ENCODE results near the gene RDH5. TPM values are rescaled to one million over a fixed set of nuclear protein-coding genes. Genes with fewer than 3 reads are reported as not detected.

The RDH5 gene
- total RNA-seq, 1 experiment from 2014 or later = 5.8 TPM

DNA sequence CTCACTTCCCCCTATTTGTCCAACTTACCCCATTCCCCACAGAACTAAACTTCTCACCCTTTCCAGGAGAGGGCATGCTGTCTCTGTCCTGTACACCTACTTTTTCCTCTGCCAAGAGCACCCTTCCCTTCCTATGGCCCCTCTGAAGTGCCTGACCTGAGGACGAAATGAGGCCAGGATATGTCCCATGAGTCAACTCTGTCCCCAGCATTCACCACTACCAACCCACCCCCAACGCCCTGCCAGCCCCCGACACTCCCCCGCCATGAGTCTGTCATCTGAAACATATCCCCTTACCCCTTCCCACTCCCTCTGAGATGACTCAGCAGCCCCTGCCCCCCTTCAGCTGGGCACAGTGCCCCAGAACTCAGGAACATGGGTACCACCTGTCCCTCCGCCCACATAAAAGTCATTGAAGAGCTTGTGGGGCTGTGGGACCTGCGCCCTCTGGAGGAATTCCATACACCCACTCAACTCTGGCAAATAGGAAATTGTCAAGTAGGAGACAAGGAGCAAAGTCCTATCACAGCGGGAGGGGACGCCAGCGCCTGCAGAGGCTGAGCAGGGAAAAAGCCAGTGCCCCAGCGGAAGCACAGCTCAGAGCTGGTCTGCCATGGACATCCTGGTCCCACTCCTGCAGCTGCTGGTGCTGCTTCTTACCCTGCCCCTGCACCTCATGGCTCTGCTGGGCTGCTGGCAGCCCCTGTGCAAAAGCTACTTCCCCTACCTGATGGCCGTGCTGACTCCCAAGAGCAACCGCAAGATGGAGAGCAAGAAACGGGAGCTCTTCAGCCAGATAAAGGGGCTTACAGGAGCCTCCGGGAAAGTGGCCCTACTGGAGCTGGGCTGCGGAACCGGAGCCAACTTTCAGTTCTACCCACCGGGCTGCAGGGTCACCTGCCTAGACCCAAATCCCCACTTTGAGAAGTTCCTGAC is 38.8 kb upstream of the RDH5 start:
- Mint-ChIP-seq H3K9me3 (no peaks in the 10 kb centered on the region), H3K36me3 (no peaks in the 10 kb centered on the region), H3K27me3 (ENCODE audit: low read depth) (peaks cover 2% of the 10 kb centered on the region), H3K4me1 (peaks cover 14% of the 10 kb centered on the region), H3K4me3 (peak overlapping the region; percentile 70), H3K27ac (0 out of 2 replicates have a peak overlapping the region, but pooled peaks have one; percentile 25)
- CTCF ChIA-PET = interaction anchor here (0.5 to 4.7 kb wide), 31 partner anchors 8 to 314 kb away, joined by 3 to 66 read pairs (median 5); partner anchors contain the start of genes BLOC1S1, CD63, ITGA7 and RAB5B
- ATAC-seq = peak; percentile 89
- TF ChIP-seq GTF2I (CRISPR knock-in tag; conservative IDR thresholded peaks at IDR 0.05) (0 out of 2 replicates have a peak, but pooled peaks have one; percentile 8), NFE2L1 (CRISPR knock-in tag; IDR thresholded peaks at IDR 0.05) (no peak), GABPB1 (CRISPR knock-in tag; IDR thresholded peaks at IDR 0.05) (peak; percentile 31; the same call in 1 of the 2 replicates)
- POLR2A ChIA-PET = interaction anchor here (0.9 to 1.2 kb wide), 5 partner anchors 25 to 56 kb away, joined by 3 to 7 read pairs (median 3); partner anchors contain the start of gene CD63
- DNase-seq (ENCODE audit: low spot score) = peak; percentile 81

DNA sequence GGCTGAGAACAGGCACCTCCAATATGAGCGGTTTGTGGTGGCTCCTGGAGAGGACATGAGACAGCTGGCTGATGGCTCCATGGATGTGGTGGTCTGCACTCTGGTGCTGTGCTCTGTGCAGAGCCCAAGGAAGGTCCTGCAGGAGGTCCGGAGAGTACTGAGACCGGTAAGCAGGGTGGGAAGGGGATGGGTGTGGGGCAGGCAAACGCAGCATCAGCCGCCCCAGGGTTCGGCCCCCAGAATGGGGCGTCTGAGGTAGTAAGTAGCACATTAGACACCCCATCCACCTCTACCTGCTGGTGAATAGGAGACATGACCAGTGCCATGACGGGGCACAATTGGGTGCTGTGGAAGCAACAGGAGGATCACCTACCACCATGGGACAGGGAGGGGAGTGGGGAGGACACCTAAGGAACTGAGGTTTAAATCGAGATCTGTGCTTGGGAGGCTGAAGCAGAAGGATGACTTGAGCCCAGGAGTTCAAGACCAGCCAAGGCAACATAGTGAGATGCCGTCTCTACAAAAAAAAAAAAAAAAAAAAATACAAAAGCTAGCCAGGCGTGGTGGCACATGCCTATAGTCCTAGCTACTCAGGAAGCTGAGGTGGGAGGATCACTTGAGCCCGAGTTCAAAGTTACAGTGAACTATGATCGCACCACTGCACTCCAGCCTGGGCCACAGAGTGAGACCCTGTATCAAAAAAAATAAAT is 38.0 kb upstream of the RDH5 start:
- ATAC-seq = no peak
- Mint-ChIP-seq H3K4me3 (peak overlapping the region; percentile 70), H3K27ac (no peak overlapping the region), H3K27me3 (ENCODE audit: low read depth) (no peaks in the 10 kb centered on the region; the same call in 1 of the 2 replicates), H3K36me3 (peaks cover 3% of the 10 kb centered on the region; the same call in 1 of the 2 replicates), H3K4me1 (peaks cover 14% of the 10 kb centered on the region), H3K9me3 (no peaks in the 10 kb centered on the region)
- CTCF ChIA-PET = interaction anchor here (0.5 to 4.7 kb wide), 26 partner anchors 9 to 292 kb away, joined by 3 to 66 read pairs (median 5); partner anchors contain the start of genes CD63, ITGA7 and RAB5B
- POLR2A ChIA-PET = interaction anchor here (1.0 to 1.2 kb wide), 3 partner anchors 24 to 47 kb away, joined by 3 to 7 read pairs (median 5); partner anchors contain the start of gene CD63
- DNase-seq (ENCODE audit: low spot score) = no peak
- TF ChIP-seq, protein P1, sequence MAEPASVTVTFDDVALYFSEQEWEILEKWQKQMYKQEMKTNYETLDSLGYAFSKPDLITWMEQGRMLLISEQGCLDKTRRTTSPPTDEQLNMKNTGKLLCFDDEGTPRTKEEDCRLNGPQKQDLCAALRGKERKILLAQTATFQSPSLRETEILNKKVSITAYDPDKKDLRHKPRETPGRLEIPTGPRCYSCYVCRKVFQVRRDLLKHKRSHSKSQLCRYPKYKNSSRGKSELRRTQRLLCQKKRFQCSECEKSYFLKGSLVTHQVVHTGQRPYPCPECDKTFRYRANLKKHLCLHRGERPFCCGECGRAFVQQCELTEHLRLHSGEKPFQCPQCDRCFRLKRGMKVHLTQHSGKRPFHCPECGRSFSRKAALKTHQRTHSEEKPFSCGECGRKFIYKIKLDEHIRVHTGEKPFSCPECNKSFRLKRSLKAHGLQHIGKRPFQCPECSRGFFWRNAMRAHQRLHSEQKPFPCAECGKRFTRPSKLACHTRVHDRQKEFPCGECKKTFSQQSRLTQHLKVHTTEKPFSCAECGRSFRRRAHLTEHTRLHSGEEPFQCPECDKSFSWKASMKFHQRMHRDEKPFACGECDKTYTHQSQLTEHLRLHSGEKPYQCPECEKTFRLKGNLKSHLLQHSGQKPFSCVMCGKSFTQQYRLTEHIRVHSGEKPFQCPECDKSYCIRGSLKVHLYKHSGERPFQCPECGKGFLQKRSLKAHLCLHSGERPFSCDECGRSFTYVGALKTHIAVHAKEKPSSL (CRISPR knock-in tag; conservative IDR thresholded peaks at IDR 0.05) = no peak
- TF ChIP-seq, protein P2, sequence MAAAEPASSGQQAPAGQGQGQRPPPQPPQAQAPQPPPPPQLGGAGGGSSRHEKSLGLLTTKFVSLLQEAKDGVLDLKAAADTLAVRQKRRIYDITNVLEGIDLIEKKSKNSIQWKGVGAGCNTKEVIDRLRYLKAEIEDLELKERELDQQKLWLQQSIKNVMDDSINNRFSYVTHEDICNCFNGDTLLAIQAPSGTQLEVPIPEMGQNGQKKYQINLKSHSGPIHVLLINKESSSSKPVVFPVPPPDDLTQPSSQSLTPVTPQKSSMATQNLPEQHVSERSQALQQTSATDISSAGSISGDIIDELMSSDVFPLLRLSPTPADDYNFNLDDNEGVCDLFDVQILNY (CRISPR knock-in tag; IDR thresholded peaks at IDR 0.05) = no peak
- TF ChIP-seq, protein P3, sequence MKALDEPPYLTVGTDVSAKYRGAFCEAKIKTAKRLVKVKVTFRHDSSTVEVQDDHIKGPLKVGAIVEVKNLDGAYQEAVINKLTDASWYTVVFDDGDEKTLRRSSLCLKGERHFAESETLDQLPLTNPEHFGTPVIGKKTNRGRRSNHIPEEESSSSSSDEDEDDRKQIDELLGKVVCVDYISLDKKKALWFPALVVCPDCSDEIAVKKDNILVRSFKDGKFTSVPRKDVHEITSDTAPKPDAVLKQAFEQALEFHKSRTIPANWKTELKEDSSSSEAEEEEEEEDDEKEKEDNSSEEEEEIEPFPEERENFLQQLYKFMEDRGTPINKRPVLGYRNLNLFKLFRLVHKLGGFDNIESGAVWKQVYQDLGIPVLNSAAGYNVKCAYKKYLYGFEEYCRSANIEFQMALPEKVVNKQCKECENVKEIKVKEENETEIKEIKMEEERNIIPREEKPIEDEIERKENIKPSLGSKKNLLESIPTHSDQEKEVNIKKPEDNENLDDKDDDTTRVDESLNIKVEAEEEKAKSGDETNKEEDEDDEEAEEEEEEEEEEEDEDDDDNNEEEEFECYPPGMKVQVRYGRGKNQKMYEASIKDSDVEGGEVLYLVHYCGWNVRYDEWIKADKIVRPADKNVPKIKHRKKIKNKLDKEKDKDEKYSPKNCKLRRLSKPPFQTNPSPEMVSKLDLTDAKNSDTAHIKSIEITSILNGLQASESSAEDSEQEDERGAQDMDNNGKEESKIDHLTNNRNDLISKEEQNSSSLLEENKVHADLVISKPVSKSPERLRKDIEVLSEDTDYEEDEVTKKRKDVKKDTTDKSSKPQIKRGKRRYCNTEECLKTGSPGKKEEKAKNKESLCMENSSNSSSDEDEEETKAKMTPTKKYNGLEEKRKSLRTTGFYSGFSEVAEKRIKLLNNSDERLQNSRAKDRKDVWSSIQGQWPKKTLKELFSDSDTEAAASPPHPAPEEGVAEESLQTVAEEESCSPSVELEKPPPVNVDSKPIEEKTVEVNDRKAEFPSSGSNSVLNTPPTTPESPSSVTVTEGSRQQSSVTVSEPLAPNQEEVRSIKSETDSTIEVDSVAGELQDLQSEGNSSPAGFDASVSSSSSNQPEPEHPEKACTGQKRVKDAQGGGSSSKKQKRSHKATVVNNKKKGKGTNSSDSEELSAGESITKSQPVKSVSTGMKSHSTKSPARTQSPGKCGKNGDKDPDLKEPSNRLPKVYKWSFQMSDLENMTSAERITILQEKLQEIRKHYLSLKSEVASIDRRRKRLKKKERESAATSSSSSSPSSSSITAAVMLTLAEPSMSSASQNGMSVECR (CRISPR knock-in tag; IDR thresholded peaks at IDR 0.05; ENCODE audit: borderline replicate concordance) = no peak
- TF ChIP-seq TEAD1 (CRISPR knock-in tag; IDR thresholded peaks at IDR 0.05) = no peak
- no peak for TF ChIP-seq ZNF396 (CRISPR knock-in tag; IDR thresholded peaks at IDR 0.05; ENCODE audit: borderline replicate concordance)
- no peak for TF ChIP-seq TP53 (CRISPR knock-in tag; IDR thresholded peaks at IDR 0.05)
- TF ChIP-seq EMX1 (CRISPR knock-in tag; IDR thresholded peaks at IDR 0.05) = no peak
- TF ChIP-seq PRRX2 (CRISPR knock-in tag; IDR thresholded peaks at IDR 0.05) = no peak
- TF ChIP-seq FOXJ3 (CRISPR knock-in tag; IDR thresholded peaks at IDR 0.05; ENCODE audit: borderline replicate concordance) = no peak
- TF ChIP-seq, protein P4, sequence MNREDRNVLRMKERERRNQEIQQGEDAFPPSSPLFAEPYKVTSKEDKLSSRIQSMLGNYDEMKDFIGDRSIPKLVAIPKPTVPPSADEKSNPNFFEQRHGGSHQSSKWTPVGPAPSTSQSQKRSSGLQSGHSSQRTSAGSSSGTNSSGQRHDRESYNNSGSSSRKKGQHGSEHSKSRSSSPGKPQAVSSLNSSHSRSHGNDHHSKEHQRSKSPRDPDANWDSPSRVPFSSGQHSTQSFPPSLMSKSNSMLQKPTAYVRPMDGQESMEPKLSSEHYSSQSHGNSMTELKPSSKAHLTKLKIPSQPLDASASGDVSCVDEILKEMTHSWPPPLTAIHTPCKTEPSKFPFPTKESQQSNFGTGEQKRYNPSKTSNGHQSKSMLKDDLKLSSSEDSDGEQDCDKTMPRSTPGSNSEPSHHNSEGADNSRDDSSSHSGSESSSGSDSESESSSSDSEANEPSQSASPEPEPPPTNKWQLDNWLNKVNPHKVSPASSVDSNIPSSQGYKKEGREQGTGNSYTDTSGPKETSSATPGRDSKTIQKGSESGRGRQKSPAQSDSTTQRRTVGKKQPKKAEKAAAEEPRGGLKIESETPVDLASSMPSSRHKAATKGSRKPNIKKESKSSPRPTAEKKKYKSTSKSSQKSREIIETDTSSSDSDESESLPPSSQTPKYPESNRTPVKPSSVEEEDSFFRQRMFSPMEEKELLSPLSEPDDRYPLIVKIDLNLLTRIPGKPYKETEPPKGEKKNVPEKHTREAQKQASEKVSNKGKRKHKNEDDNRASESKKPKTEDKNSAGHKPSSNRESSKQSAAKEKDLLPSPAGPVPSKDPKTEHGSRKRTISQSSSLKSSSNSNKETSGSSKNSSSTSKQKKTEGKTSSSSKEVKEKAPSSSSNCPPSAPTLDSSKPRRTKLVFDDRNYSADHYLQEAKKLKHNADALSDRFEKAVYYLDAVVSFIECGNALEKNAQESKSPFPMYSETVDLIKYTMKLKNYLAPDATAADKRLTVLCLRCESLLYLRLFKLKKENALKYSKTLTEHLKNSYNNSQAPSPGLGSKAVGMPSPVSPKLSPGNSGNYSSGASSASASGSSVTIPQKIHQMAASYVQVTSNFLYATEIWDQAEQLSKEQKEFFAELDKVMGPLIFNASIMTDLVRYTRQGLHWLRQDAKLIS (CRISPR knock-in tag; IDR thresholded peaks at IDR 0.05; ENCODE audit: borderline replicate concordance) = no peak
- TF ChIP-seq, protein P5, sequence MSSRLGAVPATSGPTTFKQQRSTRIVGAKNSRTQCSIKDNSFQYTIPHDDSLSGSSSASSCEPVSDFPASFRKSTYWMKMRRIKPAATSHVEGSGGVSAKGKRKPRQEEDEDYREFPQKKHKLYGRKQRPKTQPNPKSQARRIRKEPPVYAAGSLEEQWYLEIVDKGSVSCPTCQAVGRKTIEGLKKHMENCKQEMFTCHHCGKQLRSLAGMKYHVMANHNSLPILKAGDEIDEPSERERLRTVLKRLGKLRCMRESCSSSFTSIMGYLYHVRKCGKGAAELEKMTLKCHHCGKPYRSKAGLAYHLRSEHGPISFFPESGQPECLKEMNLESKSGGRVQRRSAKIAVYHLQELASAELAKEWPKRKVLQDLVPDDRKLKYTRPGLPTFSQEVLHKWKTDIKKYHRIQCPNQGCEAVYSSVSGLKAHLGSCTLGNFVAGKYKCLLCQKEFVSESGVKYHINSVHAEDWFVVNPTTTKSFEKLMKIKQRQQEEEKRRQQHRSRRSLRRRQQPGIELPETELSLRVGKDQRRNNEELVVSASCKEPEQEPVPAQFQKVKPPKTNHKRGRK (CRISPR knock-in tag; IDR thresholded peaks at IDR 0.05; ENCODE audit: borderline replicate concordance) = no peak
- TF ChIP-seq, protein P6, sequence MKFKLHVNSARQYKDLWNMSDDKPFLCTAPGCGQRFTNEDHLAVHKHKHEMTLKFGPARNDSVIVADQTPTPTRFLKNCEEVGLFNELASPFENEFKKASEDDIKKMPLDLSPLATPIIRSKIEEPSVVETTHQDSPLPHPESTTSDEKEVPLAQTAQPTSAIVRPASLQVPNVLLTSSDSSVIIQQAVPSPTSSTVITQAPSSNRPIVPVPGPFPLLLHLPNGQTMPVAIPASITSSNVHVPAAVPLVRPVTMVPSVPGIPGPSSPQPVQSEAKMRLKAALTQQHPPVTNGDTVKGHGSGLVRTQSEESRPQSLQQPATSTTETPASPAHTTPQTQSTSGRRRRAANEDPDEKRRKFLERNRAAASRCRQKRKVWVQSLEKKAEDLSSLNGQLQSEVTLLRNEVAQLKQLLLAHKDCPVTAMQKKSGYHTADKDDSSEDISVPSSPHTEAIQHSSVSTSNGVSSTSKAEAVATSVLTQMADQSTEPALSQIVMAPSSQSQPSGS (CRISPR knock-in tag; IDR thresholded peaks at IDR 0.05; ENCODE audit: borderline replicate concordance, low read depth) = no peak
- TF ChIP-seq RELA (CRISPR knock-in tag; IDR thresholded peaks at IDR 0.05; ENCODE audit: borderline replicate concordance) = no peak

Measured in WTC11 (cell line).